ENCODE measurements around the gene SNX10.

Gene SNX10

GRCh38 chr7:26317211-26317610, 25.5 kb downstream of the SNX10 start:
- DNase-seq (ENCODE audit: low read depth, low spot score) = no peak
- H3K27ac ChIP-seq (ENCODE audit: low read length) = no peak overlapping the region
- no peaks in the 10 kb centered on the region for H3K4me1 ChIP-seq (ENCODE audit: control insufficient read depth, insufficient read depth, low read length)
- H3K27me3 ChIP-seq (ENCODE audit: control insufficient read depth, insufficient read depth, low read length) = no peaks in the 10 kb centered on the region
- no CpG with 5 or more reads among the region's 3 CpGs for WGBS (ENCODE audit: insufficient coverage, insufficient read length)
- no peaks in the 10 kb centered on the region for H3K36me3 ChIP-seq (ENCODE audit: control insufficient read depth, insufficient read depth, low read length)
- no peak overlapping the region for H3K4me3 ChIP-seq (ENCODE audit: low read length)
- H3K9me3 ChIP-seq (ENCODE audit: control insufficient read depth, insufficient read depth, low read length) = no peaks in the 10 kb centered on the region

- DNase-seq (ENCODE audit: low read depth, low spot score) = no peak
- H3K4me1 ChIP-seq (ENCODE audit: control insufficient read depth, insufficient read depth, low read length) = no peaks in the 10 kb centered on the region
- H3K4me3 ChIP-seq (ENCODE audit: low read length) = no peak overlapping the region
- no peaks in the 10 kb centered on the region for H3K27me3 ChIP-seq (ENCODE audit: control insufficient read depth, insufficient read depth, low read length)
- no peaks in the 10 kb centered on the region for H3K36me3 ChIP-seq (ENCODE audit: control insufficient read depth, insufficient read depth, low read length)
- no peak overlapping the region for H3K27ac ChIP-seq (ENCODE audit: low read length)
- WGBS (ENCODE audit: insufficient coverage, insufficient read length) = no CpG with 5 or more reads among the region's 3 CpGs
- no peaks in the 10 kb centered on the region for H3K9me3 ChIP-seq (ENCODE audit: control insufficient read depth, insufficient read depth, low read length)
Observed at GRCh38 chr7:26318921-26319320, 27.3 kb downstream of the SNX10 start.

DNA sequence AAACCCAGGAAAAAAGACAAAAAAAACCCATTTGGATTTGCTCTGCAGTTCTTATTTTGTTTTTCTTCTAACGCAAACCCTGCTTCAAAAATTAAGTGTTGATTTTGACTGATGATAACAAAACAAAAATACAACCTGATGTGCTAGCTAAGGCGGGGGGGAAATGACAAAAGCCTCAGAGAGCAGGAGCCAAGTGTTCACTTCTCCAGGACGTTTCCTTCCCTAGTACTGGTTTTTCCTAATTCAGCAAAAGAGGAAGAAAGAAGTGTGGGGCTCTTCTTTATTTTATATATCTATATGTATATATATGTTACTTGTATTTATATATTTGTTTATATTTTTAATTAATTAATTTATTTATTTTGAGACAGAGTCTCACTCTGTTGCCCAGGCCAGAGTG, 28.0 kb downstream of the SNX10 start:
- Histone ChIP-seq H3K4me1 (ENCODE audit: control insufficient read depth, insufficient read depth, low read length) (no peaks in the 10 kb centered on the region), H3K36me3 (ENCODE audit: control insufficient read depth, insufficient read depth, low read length) (no peaks in the 10 kb centered on the region), H3K9me3 (ENCODE audit: control insufficient read depth, insufficient read depth, low read length) (no peaks in the 10 kb centered on the region), H3K4me3 (ENCODE audit: low read length) (no peak overlapping the region), H3K27ac (ENCODE audit: low read length) (no peak overlapping the region), H3K27me3 (ENCODE audit: control insufficient read depth, insufficient read depth, low read length) (no peaks in the 10 kb centered on the region)
- WGBS (ENCODE audit: insufficient coverage, insufficient read length) = no CpG with 5 or more reads among the region's 3 CpGs
- no peak for DNase-seq (ENCODE audit: low read depth, low spot score)

DNA sequence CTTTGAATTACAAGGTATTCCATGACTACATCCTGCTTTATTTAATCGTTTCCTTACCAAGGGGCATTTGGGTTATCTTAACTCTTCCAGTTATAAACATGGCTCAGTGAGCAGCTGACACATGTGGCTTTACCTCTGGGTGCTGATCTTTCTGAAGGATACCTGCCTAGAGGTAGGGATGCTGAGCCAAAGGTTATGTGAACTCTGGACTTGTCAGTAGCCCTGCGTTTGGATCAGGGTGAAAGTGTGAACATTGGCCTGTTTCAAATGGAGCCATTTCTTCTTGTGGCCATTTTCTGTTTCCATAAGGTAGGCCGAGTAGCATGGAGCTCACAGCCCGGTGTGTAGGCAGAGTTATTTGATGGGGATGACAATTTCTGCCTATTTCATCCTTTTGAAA, 29.2 kb downstream of the SNX10 start:
- no peaks in the 10 kb centered on the region for H3K36me3 ChIP-seq (ENCODE audit: control insufficient read depth, insufficient read depth, low read length)
- DNase-seq (ENCODE audit: low read depth, low spot score) = no peak
- H3K27ac ChIP-seq (ENCODE audit: low read length) = no peak overlapping the region
- WGBS (ENCODE audit: insufficient coverage, insufficient read length) = no CpG with 5 or more reads among the region's 4 CpGs
- no peaks in the 10 kb centered on the region for H3K4me1 ChIP-seq (ENCODE audit: control insufficient read depth, insufficient read depth, low read length)
- H3K4me3 ChIP-seq (ENCODE audit: low read length) = no peak overlapping the region
- H3K27me3 ChIP-seq (ENCODE audit: control insufficient read depth, insufficient read depth, low read length) = no peaks in the 10 kb centered on the region
- no peaks in the 10 kb centered on the region for H3K9me3 ChIP-seq (ENCODE audit: control insufficient read depth, insufficient read depth, low read length)

DNA sequence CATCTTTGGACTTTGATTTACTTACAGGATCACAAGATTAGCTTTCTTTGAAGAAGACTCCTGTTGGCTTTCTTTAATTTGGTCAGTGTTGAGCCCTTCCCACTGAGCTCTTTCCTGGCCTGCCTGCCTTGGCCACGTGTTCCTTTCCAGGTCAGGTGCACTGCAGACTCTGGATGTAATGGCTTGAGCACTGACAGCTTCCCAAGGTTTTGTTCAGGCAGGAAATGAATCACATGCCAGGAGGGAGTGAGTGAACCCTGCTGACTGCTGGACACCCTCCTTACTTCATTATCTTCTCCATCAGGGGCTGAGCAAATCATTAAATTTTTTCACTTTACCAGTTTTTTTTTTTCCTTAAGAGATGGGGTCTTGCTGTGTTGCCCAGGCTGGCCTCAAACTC, 29.8 kb downstream of the SNX10 start:
- Histone ChIP-seq H3K36me3 (ENCODE audit: control insufficient read depth, insufficient read depth, low read length) (no peaks in the 10 kb centered on the region), H3K4me3 (ENCODE audit: low read length) (no peak overlapping the region), H3K27ac (ENCODE audit: low read length) (no peak overlapping the region), H3K9me3 (ENCODE audit: control insufficient read depth, insufficient read depth, low read length) (no peaks in the 10 kb centered on the region), H3K4me1 (ENCODE audit: control insufficient read depth, insufficient read depth, low read length) (no peaks in the 10 kb centered on the region), H3K27me3 (ENCODE audit: control insufficient read depth, insufficient read depth, low read length) (no peaks in the 10 kb centered on the region)
- no CpG with 5 or more reads among the region's 1 CpG for WGBS (ENCODE audit: insufficient coverage, insufficient read length)
- DNase-seq (ENCODE audit: low read depth, low spot score) = no peak

- no CpG with 5 or more reads among the region's 3 CpGs for WGBS (ENCODE audit: insufficient coverage, insufficient read length)
- DNase-seq (ENCODE audit: low read depth, low spot score) = no peak
- H3K27me3 ChIP-seq (ENCODE audit: control insufficient read depth, insufficient read depth, low read length) = no peaks in the 10 kb centered on the region
Observed at GRCh38 chr7:26326211-26326610, 34.5 kb downstream of the SNX10 start.

GRCh38 chr7:26328498-26329390, 37.1 kb downstream of the SNX10 start:
- no CpG with 5 or more reads among the region's 7 CpGs for WGBS (ENCODE audit: insufficient coverage, insufficient read length)
- no peaks in the 10 kb centered on the region for H3K27me3 ChIP-seq (ENCODE audit: control insufficient read depth, insufficient read depth, low read length)
- H3K27ac ChIP-seq (ENCODE audit: low read length) = no peak overlapping the region
- no peaks in the 10 kb centered on the region for H3K36me3 ChIP-seq (ENCODE audit: control insufficient read depth, insufficient read depth, low read length)
- no peaks in the 10 kb centered on the region for H3K9me3 ChIP-seq (ENCODE audit: control insufficient read depth, insufficient read depth, low read length)
- no peak overlapping the region for H3K4me3 ChIP-seq (ENCODE audit: low read length)
- DNase-seq (ENCODE audit: low read depth, low spot score) = no peak
- H3K4me1 ChIP-seq (ENCODE audit: control insufficient read depth, insufficient read depth, low read length) = no peaks in the 10 kb centered on the region

More at GRCh38 chr7:26326211-26326610, 34.5 kb downstream of the SNX10 start:
- no peaks in the 10 kb centered on the region for H3K4me1 ChIP-seq (ENCODE audit: control insufficient read depth, insufficient read depth, low read length)
- no peaks in the 10 kb centered on the region for H3K9me3 ChIP-seq (ENCODE audit: control insufficient read depth, insufficient read depth, low read length)
- H3K4me3 ChIP-seq (ENCODE audit: low read length) = no peak overlapping the region
- H3K27ac ChIP-seq (ENCODE audit: low read length) = no peak overlapping the region
- H3K36me3 ChIP-seq (ENCODE audit: control insufficient read depth, insufficient read depth, low read length) = no peaks in the 10 kb centered on the region

GRCh38 chr7:26329520-26330255, 38.0 kb downstream of the SNX10 start:
- Histone ChIP-seq H3K27me3 (ENCODE audit: control insufficient read depth, insufficient read depth, low read length) (no peaks in the 10 kb centered on the region), H3K27ac (ENCODE audit: low read length) (no peak overlapping the region), H3K36me3 (ENCODE audit: control insufficient read depth, insufficient read depth, low read length) (no peaks in the 10 kb centered on the region), H3K4me3 (ENCODE audit: low read length) (no peak overlapping the region), H3K9me3 (ENCODE audit: control insufficient read depth, insufficient read depth, low read length) (no peaks in the 10 kb centered on the region), H3K4me1 (ENCODE audit: control insufficient read depth, insufficient read depth, low read length) (no peaks in the 10 kb centered on the region)
- WGBS (ENCODE audit: insufficient coverage, insufficient read length) = no CpG with 5 or more reads among the region's 13 CpGs
- no peak for DNase-seq (ENCODE audit: low read depth, low spot score)

DNA sequence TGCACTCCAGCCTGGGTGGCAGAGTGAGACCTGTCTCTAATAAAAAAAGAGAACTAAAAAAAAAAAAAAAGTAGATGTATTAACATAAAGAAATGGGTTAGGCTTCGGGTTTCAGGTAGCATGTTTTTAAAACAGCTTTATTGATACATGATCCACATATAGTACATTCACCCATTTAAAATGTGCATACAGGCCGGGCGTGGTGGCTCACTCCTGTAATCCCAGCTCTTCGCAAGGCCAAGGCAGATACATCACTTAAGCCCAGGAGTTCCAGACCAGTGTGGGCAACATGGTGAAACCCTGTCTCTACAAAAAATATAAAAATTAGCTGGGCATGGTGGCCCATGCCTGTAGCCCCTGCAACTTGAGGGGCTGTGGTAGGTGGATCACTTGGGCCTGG, 39.5 kb downstream of the SNX10 start:
- Histone ChIP-seq H3K4me1 (ENCODE audit: control insufficient read depth, insufficient read depth, low read length) (no peaks in the 10 kb centered on the region), H3K27ac (ENCODE audit: low read length) (no peak overlapping the region), H3K36me3 (ENCODE audit: control insufficient read depth, insufficient read depth, low read length) (no peaks in the 10 kb centered on the region), H3K9me3 (ENCODE audit: control insufficient read depth, insufficient read depth, low read length) (no peaks in the 10 kb centered on the region), H3K27me3 (ENCODE audit: control insufficient read depth, insufficient read depth, low read length) (no peaks in the 10 kb centered on the region), H3K4me3 (ENCODE audit: low read length) (no peak overlapping the region)
- WGBS (ENCODE audit: insufficient coverage, insufficient read length) = no CpG with 5 or more reads among the region's 4 CpGs
- DNase-seq (ENCODE audit: low read depth, low spot score) = no peak

GRCh38 chr7:26331789-26332188, 40.1 kb downstream of the SNX10 start:
- WGBS (ENCODE audit: insufficient coverage, insufficient read length) = no CpG with 5 or more reads among the region's 4 CpGs
- DNase-seq (ENCODE audit: low read depth, low spot score) = no peak
- no peaks in the 10 kb centered on the region for H3K36me3 ChIP-seq (ENCODE audit: control insufficient read depth, insufficient read depth, low read length)
- no peak overlapping the region for H3K27ac ChIP-seq (ENCODE audit: low read length)
- H3K4me3 ChIP-seq (ENCODE audit: low read length) = no peak overlapping the region
- no peaks in the 10 kb centered on the region for H3K9me3 ChIP-seq (ENCODE audit: control insufficient read depth, insufficient read depth, low read length)
- H3K4me1 ChIP-seq (ENCODE audit: control insufficient read depth, insufficient read depth, low read length) = no peaks in the 10 kb centered on the region
- no peaks in the 10 kb centered on the region for H3K27me3 ChIP-seq (ENCODE audit: control insufficient read depth, insufficient read depth, low read length)

Data from iPS DF 6.9 (cell line).